PC-3 (cell line): Measurements from ENCODE around the gene RASAL1. TPM values are rescaled to one million over a fixed set of nuclear protein-coding genes. Genes with fewer than 3 reads are reported as not detected.

Source experiments
- ATAC-seq: fragments of 200-7000 bp; cut with Tn5 transposase; 2 replicates; pipeline ENCODE4 v1.9.1; 2020; ENCODE audit warnings: mild to moderate bottlenecking, moderate library complexity
- BruUV-seq: library from RNA; stranded (reverse); fragments of 400-500 nt; replicated peaks from 2 replicates; lab custom pipeline; 2021; lab: Mats Ljungman, UMichigan
- CTCF ChIA-PET: fragments of 300-600 bp; sonication (Branson Sonifier 250); formaldehyde crosslinking; loops from one replicate; lab custom pipeline; 2022; ENCODE audit warnings: antibody characterized with exemption; lab: Charles Lee
- POLR2A ChIA-PET: fragments of 300-600 bp; sonication (Branson Sonifier 250); formaldehyde crosslinking; loops from one replicate; lab custom pipeline; 2022; ENCODE audit warnings: antibody characterized with exemption; ENCODE audit not compliant: unreplicated experiment; lab: Charles Lee
- DNase-seq: peaks from one replicate; pipeline ENCODE4 v3.0.0-alpha.2; 2015
- H2AFZ ChIP-seq: fragments of 300-600 bp; sonication (generic); 2 replicates; pipeline ENCODE4 v1.6.0; 2016; ENCODE audit warnings: antibody characterized with exemption, low read length
- H3F3A ChIP-seq: fragments of 300-600 bp; sonication (generic); one replicate; pipeline ENCODE4 v1.6.0; 2017; ENCODE audit warnings: antibody characterized with exemption, low read length, control low read depth, mild to moderate bottlenecking; ENCODE audit not compliant: unreplicated experiment
- H3K27ac ChIP-seq: fragments of 300-600 bp; sonication (generic); 2 replicates; pipeline ENCODE4 v1.5.1; 2016; ENCODE audit warnings: mild to moderate bottlenecking, low read length
- H3K27me3 ChIP-seq: fragments of 300-600 bp; sonication (generic); 2 replicates; pipeline ENCODE4 v1.6.1; 2016; ENCODE audit warnings: low read length, mixed read lengths
- H3K36me3 ChIP-seq: fragments of 300-600 bp; sonication (generic); 2 replicates; pipeline ENCODE4 v1.6.1; 2016; ENCODE audit warnings: low read depth, mixed run types, low read length, mixed read lengths
- H3K4me1 ChIP-seq: fragments of 300-600 bp; sonication (generic); 2 replicates; pipeline ENCODE4 v1.5.1; 2016; ENCODE audit warnings: low read length; ENCODE audit not compliant: insufficient read depth
- H3K4me2 ChIP-seq: fragments of 300-600 bp; sonication (generic); 2 replicates; pipeline ENCODE4 v1.6.0; 2016; ENCODE audit warnings: low read length
- H3K4me3 ChIP-seq: fragments of 300-600 bp; sonication (generic); 2 replicates; pipeline ENCODE4 v1.5.1; 2016; ENCODE audit warnings: mild to moderate bottlenecking, low read length, mixed read lengths
- H3K79me2 ChIP-seq: fragments of 300-600 bp; sonication (generic); 2 replicates; pipeline ENCODE4 v1.6.1; 2017; ENCODE audit warnings: low read length, mixed read lengths
- H3K9ac ChIP-seq: fragments of 300-600 bp; sonication (generic); 2 replicates; pipeline ENCODE4 v1.6.0; 2016; ENCODE audit warnings: mild to moderate bottlenecking, low read length
- H3K9me2 ChIP-seq: fragments of 300-600 bp; sonication (generic); replicated peaks from 2 replicates; pipeline ENCODE4 v1.6.1; 2016; ENCODE audit warnings: mixed run types, low read length, mixed read lengths
- H3K9me3 ChIP-seq: fragments of 300-600 bp; sonication (generic); 2 replicates; pipeline ENCODE4 v1.6.1; 2016; ENCODE audit warnings: low read length, mixed read lengths
- H4K20me1 ChIP-seq: fragments of 300-600 bp; sonication (generic); 2 replicates; pipeline ENCODE4 v1.6.1; 2016; ENCODE audit warnings: low read length, mixed read lengths
- EZH2 ChIP-seq: fragments of 300-600 bp; sonication (generic); IDR thresholded peaks from one replicate; pipeline ENCODE4 v1.6.1; 2017; ENCODE audit warnings: antibody characterized with exemption, mild to moderate bottlenecking, low read length; ENCODE audit not compliant: unreplicated experiment
- EZH2phosphoT487 ChIP-seq: fragments of 300-600 bp; sonication (generic); IDR thresholded peaks from 2 replicates; pipeline ENCODE4 v1.6.1; 2018; ENCODE audit warnings: mild to moderate bottlenecking, antibody characterized with exemption, low read length, borderline replicate concordance
- intact Hi-C: fragments of 100-400 bp; cut with micrococcal nuclease; formaldehyde crosslinking; loops from 2 replicates; pipeline ENCODE4 v1.9.0; 2023
- total RNA-seq: library from RNA; depleted of rRNA; stranded (reverse); fragments of >200 nt; gene quantifications from 2 replicates; pipeline ENCODE4 v1.2.3, GENCODE V29; 2014
- TF ChIP-seq, protein P1 (sequence below): fragments of 300-600 bp; sonication (generic); conservative IDR thresholded peaks from 2 replicates; pipeline ENCODE4 v1.5.1; 2017; ENCODE audit warnings: antibody characterized with exemption, low read depth, mild to moderate bottlenecking, low read length

Gene RASAL1
- total RNA-seq, 1 experiment from 2014 or later, result 0.66 TPM

DNA sequence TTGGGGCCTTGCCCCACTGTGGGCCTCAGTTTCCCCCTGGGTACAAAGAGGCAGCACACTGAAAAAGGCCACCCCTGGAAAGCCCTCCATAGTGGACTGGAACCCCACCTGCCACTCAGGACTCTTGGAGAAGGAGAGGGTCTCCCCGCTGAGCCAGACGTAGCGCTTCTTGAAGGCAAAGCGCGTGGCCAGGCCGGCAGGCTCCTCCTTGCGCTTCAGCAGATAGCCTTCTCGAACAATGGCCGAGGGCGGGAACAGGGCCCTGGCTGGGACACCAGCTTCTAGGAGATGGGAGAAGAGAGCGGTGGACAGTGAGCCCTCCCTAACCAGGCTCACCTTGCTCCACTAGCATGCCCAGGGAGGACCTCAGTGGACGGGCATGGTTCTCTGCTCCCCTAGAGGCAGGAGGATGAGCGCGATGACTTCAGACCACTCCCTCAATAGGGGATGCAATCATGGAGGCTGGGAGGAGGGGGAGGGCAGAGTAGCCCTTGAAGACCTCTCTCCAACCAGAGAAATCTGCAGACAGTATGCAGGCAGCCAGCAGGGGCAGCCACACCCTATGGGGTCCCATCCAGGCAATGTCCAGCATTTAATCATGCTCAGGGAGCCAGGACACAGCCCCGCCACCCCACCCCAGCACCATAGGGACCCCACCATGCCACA lies 29.8 kb downstream of the RASAL1 start:
- Histone ChIP-seq H2AFZ (no peak overlapping the region), H4K20me1 (no peaks in the 10 kb centered on the region), H3K79me2 (no peaks in the 10 kb centered on the region), H3K27ac (no peak overlapping the region), H3K36me3 (no peaks in the 10 kb centered on the region), H3F3A (no peaks in the 10 kb centered on the region), H3K4me3 (no peak overlapping the region), H3K9ac (no peak overlapping the region), H3K4me1 (no peaks in the 10 kb centered on the region), H3K9me3 (no peaks in the 10 kb centered on the region), H3K27me3 (no peaks in the 10 kb centered on the region), H3K9me2 (no peaks in the 10 kb centered on the region), H3K4me2 (no peak overlapping the region)
- ChIA-PET CTCF (no interaction called here), POLR2A (no interaction called here)
- intact Hi-C loops, result no loop called here
- DNase-seq (no peak), ATAC-seq (no peak)
- BruUV-seq, result no TSS peak
- TF ChIP-seq, protein P1, sequence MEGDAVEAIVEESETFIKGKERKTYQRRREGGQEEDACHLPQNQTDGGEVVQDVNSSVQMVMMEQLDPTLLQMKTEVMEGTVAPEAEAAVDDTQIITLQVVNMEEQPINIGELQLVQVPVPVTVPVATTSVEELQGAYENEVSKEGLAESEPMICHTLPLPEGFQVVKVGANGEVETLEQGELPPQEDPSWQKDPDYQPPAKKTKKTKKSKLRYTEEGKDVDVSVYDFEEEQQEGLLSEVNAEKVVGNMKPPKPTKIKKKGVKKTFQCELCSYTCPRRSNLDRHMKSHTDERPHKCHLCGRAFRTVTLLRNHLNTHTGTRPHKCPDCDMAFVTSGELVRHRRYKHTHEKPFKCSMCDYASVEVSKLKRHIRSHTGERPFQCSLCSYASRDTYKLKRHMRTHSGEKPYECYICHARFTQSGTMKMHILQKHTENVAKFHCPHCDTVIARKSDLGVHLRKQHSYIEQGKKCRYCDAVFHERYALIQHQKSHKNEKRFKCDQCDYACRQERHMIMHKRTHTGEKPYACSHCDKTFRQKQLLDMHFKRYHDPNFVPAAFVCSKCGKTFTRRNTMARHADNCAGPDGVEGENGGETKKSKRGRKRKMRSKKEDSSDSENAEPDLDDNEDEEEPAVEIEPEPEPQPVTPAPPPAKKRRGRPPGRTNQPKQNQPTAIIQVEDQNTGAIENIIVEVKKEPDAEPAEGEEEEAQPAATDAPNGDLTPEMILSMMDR, result no peak
- no peak for TF ChIP-seq EZH2
- TF ChIP-seq EZH2phosphoT487, result no peak

DNA sequence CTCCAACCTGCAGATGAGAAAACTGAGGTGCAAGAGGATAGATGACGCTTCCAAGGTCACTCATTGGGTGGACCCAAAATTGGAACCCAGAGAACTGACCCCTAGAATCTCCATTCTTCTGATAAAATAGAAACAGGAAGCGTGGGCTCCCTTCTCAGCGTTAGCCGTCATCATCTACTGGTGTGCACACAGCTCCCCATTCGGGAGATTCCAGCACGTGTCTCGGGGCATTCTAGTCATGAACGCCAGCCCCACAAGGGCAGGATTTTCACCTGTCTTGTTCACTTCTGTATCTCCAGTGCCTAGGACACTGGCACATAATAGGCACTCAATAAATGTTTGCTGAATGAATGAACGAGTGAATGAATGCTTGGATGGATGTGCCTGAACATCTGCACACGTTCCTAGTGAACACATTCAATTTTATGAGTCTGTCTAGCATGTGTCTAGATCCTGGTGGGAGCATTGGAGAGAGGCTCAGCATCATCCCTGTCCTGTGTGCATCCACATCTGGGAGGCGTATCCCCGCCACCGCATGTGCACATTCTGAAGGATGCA lies 30.5 kb downstream of the RASAL1 start:
- H2AFZ ChIP-seq, result no peak overlapping the region

More for the DNA sequence above, 30.5 kb downstream of the RASAL1 start:
- no peaks in the 10 kb centered on the region for H3K9me3 ChIP-seq
- no peaks in the 10 kb centered on the region for H3K79me2 ChIP-seq
- no peaks in the 10 kb centered on the region for H3K27me3 ChIP-seq
- no peak overlapping the region for H3K4me3 ChIP-seq
- no peak for TF ChIP-seq EZH2
- TF ChIP-seq EZH2phosphoT487, result no peak
- TF ChIP-seq, protein P1, result no peak
- no peaks in the 10 kb centered on the region for H4K20me1 ChIP-seq
- H3K4me2 ChIP-seq, result no peak overlapping the region
- no peaks in the 10 kb centered on the region for H3F3A ChIP-seq
- intact Hi-C loops, result no loop called here
- no peak overlapping the region for H3K9ac ChIP-seq
- ChIA-PET CTCF (interaction anchor here (1.2 kb wide), 1 partner anchor 48 kb away, joined by 4 read pairs; no protein-coding TSS in a partner anchor), POLR2A (interaction anchor here (0.5 kb wide), 1 partner anchor 77 kb away, joined by 3 read pairs; no protein-coding TSS in a partner anchor)
- DNase-seq (no peak), ATAC-seq (no peak)
- H3K9me2 ChIP-seq, result no peaks in the 10 kb centered on the region
- no peaks in the 10 kb centered on the region for H3K36me3 ChIP-seq
- H3K27ac ChIP-seq, result no peak overlapping the region
- H3K4me1 ChIP-seq, result no peaks in the 10 kb centered on the region
- BruUV-seq, result no TSS peak
